HG03457 (cell line): Measurements from ENCODE around the gene FAM174B.

ENCODE experiments used
- ATAC-seq: cut with Tn5 transposase; IDR thresholded peaks from one replicate; pipeline ENCODE4 v1.9.1; 2021; ENCODE audit warnings: moderate number of reproducible peaks; ENCODE audit not compliant: unreplicated experiment

FAM174B gene

GRCh38 chr15:92665100-92665555, 9.6 kb upstream of the FAM174B start:
- no peak for ATAC-seq

DNA sequence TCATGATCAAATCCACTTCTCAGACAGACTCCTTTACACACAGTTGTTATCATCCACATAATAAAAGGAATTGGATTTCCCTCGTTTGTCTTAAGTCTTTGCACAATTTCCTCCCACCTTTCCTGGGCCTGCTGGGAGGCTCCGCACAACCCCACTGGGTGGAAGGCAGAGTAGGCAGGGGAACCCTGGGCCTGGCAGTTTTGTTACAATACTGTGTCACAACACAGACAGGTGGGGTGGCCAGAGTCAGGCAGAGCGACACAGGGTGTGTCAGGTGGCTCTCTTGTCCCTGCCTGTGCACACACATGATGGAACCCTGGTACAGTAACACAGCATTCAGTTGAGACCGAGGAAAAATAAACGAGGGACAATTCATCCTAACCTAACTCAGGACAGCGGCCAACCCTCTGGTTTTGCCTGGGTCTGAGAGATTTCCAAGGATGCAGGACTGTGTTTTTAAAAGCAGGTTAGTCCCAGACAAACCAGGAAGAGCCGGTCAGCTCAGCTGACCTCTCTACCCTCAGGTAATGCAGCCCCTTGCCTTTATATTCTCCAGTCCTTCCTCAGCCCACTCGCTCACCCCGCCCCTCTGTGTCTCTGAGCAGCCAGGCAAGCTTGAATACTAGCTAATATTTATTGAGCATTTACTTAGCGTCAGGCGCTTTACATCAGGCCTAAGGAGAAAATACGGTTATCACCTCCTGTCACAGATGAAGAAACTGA, 8.8 kb upstream of the FAM174B start:
- no peak for ATAC-seq

- no peak for ATAC-seq
These were observed 7.8 kb upstream of the FAM174B start for GRCh38 chr15:92663250-92663951.

DNA sequence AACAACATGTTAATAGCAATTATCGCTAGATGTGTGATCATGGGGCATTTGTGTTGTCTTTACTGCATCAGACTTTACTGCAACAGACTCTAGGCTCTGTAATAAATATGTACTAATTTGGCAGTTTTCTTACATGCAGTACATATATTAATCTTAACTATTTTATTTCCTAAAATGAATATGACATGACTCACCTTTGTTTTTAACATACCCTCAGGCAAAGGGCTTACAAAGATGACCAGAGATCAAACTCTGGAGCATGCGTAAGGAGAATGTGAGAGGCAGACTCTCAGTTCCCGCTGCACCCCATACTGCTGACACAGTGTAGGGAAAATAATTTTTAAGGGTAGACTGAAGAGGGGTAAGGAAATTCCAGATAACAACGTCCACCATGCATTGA, 7.2 kb upstream of the FAM174B start:
- no peak for ATAC-seq

GRCh38 chr15:92661956-92662355, 6.4 kb upstream of the FAM174B start:
- no peak for ATAC-seq

DNA sequence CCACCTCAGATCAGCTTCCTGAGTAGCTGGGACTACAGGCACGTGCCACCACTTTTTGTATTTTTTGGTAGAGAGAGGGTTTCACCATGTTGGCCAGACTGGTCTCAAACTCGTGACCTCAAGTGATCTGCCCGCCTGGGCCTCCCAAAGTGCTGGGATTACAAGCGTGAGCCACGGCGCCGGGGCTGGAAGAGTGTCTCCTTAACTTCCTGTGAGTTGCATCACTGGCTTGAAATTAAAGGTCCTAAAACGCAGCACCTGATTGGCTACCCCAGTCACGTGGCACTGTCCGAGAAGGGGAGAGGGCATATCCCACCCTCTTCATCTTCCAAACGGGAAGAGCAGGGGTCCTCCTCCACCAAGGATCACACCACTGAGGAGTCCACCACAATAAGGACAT, 5.5 kb upstream of the FAM174B start:
- no peak for ATAC-seq

GRCh38 chr15:92657486-92657885, 1.9 kb upstream of the FAM174B start:
- ATAC-seq = no peak

DNA sequence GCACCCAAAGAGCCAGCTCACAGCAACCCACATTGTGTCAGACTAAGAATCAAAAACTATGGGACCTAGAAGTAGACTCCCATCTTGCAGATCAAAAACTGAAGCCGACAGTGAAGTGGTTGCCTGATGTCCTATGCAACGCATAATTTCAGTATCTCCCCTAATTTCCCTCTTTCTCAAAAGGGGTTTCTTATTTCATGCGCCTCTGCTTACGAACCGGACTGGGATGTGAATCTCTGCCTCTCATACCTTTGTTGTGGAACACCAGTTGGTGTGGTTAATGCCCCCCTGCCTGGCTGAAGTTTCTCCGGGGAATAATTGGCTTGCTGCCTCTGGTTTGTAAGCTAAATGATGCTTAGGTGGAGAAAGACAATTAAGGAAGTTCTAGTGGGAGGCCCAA, 514 bp upstream of the FAM174B start:
- no peak for ATAC-seq

DNA sequence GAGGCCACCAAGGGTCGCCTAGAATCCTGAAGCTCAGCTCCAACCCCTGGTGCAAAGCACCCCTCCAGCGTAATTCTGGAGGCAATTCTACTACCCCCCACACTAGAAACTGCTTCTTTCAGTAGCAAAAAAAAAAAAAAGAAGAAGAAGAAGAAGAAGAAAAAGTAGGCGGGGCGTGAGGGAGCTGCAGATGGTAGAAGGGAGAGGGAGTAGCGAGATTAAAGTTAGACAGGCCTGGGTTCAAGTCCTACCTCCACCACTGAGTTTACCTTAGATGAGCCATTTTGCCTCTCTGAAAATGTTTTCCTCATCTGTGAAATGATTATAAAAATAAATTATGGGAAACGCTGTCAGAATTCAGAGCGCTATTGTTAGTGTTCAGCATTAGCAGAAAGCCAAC, 913 bp downstream of the FAM174B start:
- ATAC-seq = no peak

- ATAC-seq = no peak
These were observed 1.6 kb downstream of the FAM174B start for GRCh38 chr15:92653836-92654539.

DNA sequence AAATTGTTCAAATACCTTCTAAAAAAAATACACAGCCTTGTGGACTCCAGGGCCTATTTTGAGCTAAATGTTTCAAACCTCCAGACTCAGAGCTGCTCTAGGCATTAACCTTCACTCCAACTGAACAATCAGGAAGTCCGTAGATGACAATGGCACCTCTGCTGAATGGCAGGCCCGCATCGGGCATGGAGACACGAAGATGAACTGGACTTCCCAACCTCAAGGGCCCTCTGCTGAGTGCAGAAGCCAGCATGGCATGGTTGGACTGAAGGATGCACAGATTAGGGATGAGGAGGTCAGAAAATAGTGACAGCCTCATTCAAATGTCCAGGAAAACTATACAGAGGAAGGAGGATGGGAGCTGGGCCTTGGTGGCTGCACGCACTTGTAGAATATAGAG, 2.2 kb downstream of the FAM174B start:
- no peak for ATAC-seq

GRCh38 chr15:92652576-92652966, 3.0 kb downstream of the FAM174B start:
- ATAC-seq = no peak

DNA sequence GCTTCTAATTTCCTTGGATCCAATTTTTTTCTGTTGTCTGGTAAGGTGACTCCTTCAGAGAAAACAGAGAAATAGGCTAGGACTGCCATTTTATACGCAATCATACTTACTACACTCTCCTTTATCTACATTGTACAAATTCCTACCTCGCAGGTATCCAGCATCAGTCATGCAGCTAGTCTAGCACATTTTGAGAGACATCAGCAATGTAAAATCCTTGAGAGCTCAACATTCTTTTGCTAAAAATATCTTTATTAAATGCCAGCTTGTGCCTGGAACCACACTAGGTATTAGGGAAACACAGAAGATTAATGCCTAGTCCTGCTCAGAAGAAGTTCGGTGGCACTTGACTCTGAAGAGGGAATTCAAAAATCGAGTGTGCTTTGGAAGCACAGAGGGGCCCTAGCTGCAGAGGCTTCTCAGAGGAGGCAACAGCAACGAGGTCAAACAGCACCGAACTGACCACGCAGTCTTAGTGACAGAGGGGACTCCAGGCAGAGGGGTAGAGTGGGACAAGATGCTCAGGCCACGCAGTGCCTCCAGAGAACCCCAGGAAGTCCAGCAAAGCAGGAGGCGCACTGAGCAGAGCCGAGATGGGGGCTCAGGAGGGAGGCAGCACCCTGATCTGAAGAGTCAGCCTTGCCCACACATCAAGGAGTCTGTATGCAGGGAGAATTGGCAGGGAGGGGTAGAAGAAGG, 3.5 kb downstream of the FAM174B start:
- no peak for ATAC-seq

GRCh38 chr15:92650966-92651365, 4.6 kb downstream of the FAM174B start:
- no peak for ATAC-seq

- no peak for ATAC-seq
These were observed 5.3 kb downstream of the FAM174B start for GRCh38 chr15:92650256-92650655.

GRCh38 chr15:92648190-92648875, 7.2 kb downstream of the FAM174B start:
- ATAC-seq = no peak

GRCh38 chr15:92647467-92648163, 8.0 kb downstream of the FAM174B start:
- ATAC-seq = no peak

- ATAC-seq = no peak
These were observed 9.4 kb downstream of the FAM174B start for GRCh38 chr15:92646216-92646615.

GRCh38 chr15:92645731-92646130, 9.8 kb downstream of the FAM174B start:
- ATAC-seq = no peak

DNA sequence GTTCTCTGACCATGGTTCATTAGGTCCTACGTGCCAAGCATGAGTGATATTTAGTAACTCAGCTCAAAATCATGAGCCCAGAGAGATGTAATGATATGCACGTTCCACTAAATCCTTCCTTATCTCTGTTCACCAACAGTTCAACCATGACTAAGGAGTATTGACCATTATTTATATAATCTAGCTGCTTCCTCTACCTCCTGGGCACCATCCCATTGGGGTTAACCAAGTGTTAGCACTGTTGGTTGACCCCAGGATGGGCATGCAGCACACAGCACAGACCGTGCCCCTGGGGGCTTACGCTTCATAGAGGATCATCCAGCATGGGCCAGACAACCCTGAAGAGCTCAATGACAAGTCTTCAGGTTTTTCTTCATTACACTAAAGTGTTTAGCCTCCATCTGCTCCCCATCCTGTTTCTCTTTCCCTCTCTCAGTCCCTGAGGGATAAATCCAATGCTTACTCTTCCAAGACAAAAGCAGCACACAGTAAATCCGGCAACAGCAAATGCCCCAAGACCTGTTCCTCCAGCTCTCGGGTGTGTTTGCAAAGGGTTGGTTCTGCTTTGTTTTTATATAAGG, 10.4 kb downstream of the FAM174B start:
- ATAC-seq = no peak
